SU-DHL-6 (cell line): ENCODE results near the gene CRYBB1.

ENCODE experiments used
- H2AFZ ChIP-seq: fragments of 200-600 bp; sonication (generic); 2 replicates; pipeline ENCODE4 v1.6.1; 2014; ENCODE audit warnings: low read depth, mild to moderate bottlenecking, moderate library complexity, mixed read lengths, antibody characterized with exemption, low read length; ENCODE audit not compliant: severe bottlenecking
- H3F3A ChIP-seq: fragments of 200-600 bp; shearing (Covaris generic); 2 replicates; pipeline ENCODE4 v1.6.0; 2016; ENCODE audit warnings: antibody characterized with exemption, mild to moderate bottlenecking; ENCODE audit not compliant: insufficient read depth
- H3K27ac ChIP-seq: fragments of 200-600 bp; sonication (generic); 2 replicates; pipeline ENCODE4 v1.5.1; 2016; ENCODE audit warnings: low read depth, mild to moderate bottlenecking, low read length, moderate library complexity, mixed read lengths
- H3K27me3 ChIP-seq: fragments of 200-600 bp; sonication (generic), shearing (Covaris generic); 2 replicates; pipeline ENCODE4 v1.6.0; 2014; ENCODE audit warnings: mild to moderate bottlenecking, low read length
- H3K36me3 ChIP-seq: fragments of 200-600 bp; sonication (generic); 2 replicates; pipeline ENCODE4 v1.6.1; 2014; ENCODE audit warnings: mild to moderate bottlenecking, low read length, mixed read lengths
- H3K4me2 ChIP-seq: fragments of 300-600, 200-600 bp; shearing (Covaris generic), sonication (generic); 2 replicates; pipeline ENCODE4 v1.6.0; 2014; ENCODE audit warnings: low read length, low read depth, mild to moderate bottlenecking; ENCODE audit not compliant: poor library complexity, severe bottlenecking
- H3K4me3 ChIP-seq: fragments of 200-600 bp; sonication (generic); 2 replicates; pipeline ENCODE4 v1.5.1; 2014; ENCODE audit warnings: antibody characterized with exemption, low read length, mild to moderate bottlenecking, mixed read lengths; ENCODE audit not compliant: insufficient read depth, poor library complexity, severe bottlenecking
- H3K79me2 ChIP-seq: fragments of 200-600 bp; sonication (generic); 2 replicates; pipeline ENCODE4 v1.6.1; 2014; ENCODE audit warnings: mild to moderate bottlenecking, low read length, moderate library complexity; ENCODE audit not compliant: insufficient read depth
- H3K9ac ChIP-seq: fragments of 200-600 bp; sonication (generic); 2 replicates; pipeline ENCODE4 v1.7.0; 2014; ENCODE audit warnings: mild to moderate bottlenecking, low read length
- H3K9me2 ChIP-seq: fragments of 200-600 bp; sonication (generic); replicated peaks from 2 replicates; pipeline ENCODE4 v1.6.1; 2014; ENCODE audit warnings: low read length; ENCODE audit not compliant: insufficient read depth
- H3K9me3 ChIP-seq: fragments of 200-600 bp; sonication (generic); 2 replicates; pipeline ENCODE4 v1.6.1; 2014; ENCODE audit warnings: low read length, mixed read lengths; ENCODE audit not compliant: insufficient read depth
- H4K20me1 ChIP-seq: fragments of 200-600 bp; sonication (generic); 2 replicates; pipeline ENCODE4 v1.6.1; 2014; ENCODE audit warnings: low read depth, mild to moderate bottlenecking, antibody characterized with exemption, low read length, moderate library complexity, mixed read lengths
- EZH2phosphoT487 ChIP-seq: fragments of 200-600 bp; sonication (generic), shearing (Covaris generic); conservative IDR thresholded peaks from 2 replicates; pipeline ENCODE4 v1.6.1; 2018; ENCODE audit warnings: mild to moderate bottlenecking, antibody characterized with exemption, low read length, moderate library complexity, mixed read lengths
- TF ChIP-seq, protein P1 (sequence below): fragments of 200-600 bp; sonication (generic); IDR thresholded peaks from one replicate; pipeline ENCODE4 v1.5.1; 2017; ENCODE audit warnings: antibody characterized with exemption, mild to moderate bottlenecking, low read length, moderate library complexity; ENCODE audit not compliant: insufficient read depth, poor library complexity, severe bottlenecking

CRYBB1 gene

DNA sequence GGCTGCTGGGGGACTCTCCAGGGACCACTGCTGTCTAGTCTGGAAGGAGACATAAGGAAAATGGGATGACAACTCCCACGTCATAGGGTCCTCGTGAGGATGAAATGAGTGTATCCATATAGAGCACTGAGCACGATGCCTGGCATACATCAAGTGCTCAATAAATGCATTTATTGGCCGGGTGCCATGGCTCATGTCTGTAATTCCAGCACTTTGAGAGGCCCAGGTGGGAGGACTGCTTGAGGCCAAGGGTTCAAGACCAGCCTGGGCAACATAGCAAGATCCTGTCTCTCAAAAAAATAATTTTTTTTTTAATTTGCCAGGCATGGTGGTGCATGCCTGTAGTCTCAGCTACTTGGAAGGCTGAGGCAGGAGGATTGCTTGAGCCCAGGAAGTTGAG is 15.7 kb downstream of the CRYBB1 start:
- Histone ChIP-seq H3K79me2 (no peaks in the 10 kb centered on the region), H3K27ac (no peak overlapping the region), H3K4me3 (no peak overlapping the region), H3K27me3 (no peaks in the 10 kb centered on the region), H3K9ac (no peak overlapping the region), H3K9me2 (no peaks in the 10 kb centered on the region), H3K36me3 (no peaks in the 10 kb centered on the region), H3K9me3 (no peaks in the 10 kb centered on the region), H3F3A (no peaks in the 10 kb centered on the region), H2AFZ (no peak overlapping the region), H4K20me1 (no peaks in the 10 kb centered on the region), H3K4me2 (no peak overlapping the region)
- TF ChIP-seq, protein P1, sequence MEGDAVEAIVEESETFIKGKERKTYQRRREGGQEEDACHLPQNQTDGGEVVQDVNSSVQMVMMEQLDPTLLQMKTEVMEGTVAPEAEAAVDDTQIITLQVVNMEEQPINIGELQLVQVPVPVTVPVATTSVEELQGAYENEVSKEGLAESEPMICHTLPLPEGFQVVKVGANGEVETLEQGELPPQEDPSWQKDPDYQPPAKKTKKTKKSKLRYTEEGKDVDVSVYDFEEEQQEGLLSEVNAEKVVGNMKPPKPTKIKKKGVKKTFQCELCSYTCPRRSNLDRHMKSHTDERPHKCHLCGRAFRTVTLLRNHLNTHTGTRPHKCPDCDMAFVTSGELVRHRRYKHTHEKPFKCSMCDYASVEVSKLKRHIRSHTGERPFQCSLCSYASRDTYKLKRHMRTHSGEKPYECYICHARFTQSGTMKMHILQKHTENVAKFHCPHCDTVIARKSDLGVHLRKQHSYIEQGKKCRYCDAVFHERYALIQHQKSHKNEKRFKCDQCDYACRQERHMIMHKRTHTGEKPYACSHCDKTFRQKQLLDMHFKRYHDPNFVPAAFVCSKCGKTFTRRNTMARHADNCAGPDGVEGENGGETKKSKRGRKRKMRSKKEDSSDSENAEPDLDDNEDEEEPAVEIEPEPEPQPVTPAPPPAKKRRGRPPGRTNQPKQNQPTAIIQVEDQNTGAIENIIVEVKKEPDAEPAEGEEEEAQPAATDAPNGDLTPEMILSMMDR = no peak
- no peak for TF ChIP-seq EZH2phosphoT487

DNA sequence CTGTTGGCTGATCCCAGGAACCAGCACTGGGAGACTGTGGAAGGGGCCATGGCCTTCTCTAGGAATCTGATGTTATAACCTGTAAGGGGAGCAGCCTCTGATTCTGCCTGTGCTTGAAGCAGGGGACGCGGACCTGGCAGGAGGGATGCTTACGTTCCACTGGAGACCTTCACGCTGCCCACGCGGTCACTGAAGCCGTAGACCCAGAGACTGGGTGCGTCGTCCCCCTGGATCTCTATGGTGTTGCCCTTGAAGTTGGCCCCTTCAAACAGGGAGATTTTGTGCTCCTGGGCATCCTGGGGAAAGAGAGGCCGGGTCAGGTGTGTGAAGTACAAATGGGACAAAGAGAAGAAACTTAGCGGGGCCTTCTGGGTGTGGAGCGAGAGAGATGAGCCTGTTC is 16.1 kb downstream of the CRYBB1 start:
- Histone ChIP-seq H3F3A (no peaks in the 10 kb centered on the region), H3K4me2 (no peak overlapping the region), H3K4me3 (no peak overlapping the region), H2AFZ (no peak overlapping the region), H3K9me3 (no peaks in the 10 kb centered on the region), H3K27me3 (no peaks in the 10 kb centered on the region), H3K9ac (no peak overlapping the region), H3K9me2 (no peaks in the 10 kb centered on the region), H3K36me3 (no peaks in the 10 kb centered on the region), H3K27ac (no peak overlapping the region), H4K20me1 (no peaks in the 10 kb centered on the region), H3K79me2 (no peaks in the 10 kb centered on the region)
- TF ChIP-seq EZH2phosphoT487 = no peak
- TF ChIP-seq, protein P1 = no peak

DNA sequence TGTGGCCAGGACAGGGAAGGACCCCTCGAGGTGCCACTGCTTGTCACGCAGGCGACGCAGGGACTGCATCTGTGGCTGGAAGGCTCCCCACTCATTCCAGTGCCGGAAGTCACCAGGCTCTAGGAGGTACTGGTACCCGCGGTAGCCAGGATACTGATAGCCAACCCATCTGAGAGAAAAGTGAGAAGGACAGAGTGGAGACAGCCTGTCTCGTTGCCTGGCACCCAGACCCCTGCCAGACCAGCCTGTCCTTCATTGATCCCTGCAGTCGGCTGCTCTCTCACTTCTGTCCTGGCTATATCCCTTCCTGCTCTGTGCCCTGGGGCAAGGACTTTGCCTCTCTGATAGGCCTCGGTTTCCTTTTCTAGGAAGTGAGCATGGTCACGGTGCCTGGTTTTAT is 18.3 kb downstream of the CRYBB1 start:
- no peak for TF ChIP-seq EZH2phosphoT487
- TF ChIP-seq, protein P1 = no peak
- no peaks in the 10 kb centered on the region for H3K9me3 ChIP-seq
- H3K9ac ChIP-seq = no peak overlapping the region
- H3F3A ChIP-seq = no peaks in the 10 kb centered on the region
- no peak overlapping the region for H3K27ac ChIP-seq
- no peaks in the 10 kb centered on the region for H3K79me2 ChIP-seq
- no peaks in the 10 kb centered on the region for H3K27me3 ChIP-seq
- H2AFZ ChIP-seq = no peak overlapping the region
- no peaks in the 10 kb centered on the region for H4K20me1 ChIP-seq
- no peaks in the 10 kb centered on the region for H3K36me3 ChIP-seq
- no peak overlapping the region for H3K4me2 ChIP-seq
- H3K4me3 ChIP-seq = no peak overlapping the region
- H3K9me2 ChIP-seq = no peaks in the 10 kb centered on the region

DNA sequence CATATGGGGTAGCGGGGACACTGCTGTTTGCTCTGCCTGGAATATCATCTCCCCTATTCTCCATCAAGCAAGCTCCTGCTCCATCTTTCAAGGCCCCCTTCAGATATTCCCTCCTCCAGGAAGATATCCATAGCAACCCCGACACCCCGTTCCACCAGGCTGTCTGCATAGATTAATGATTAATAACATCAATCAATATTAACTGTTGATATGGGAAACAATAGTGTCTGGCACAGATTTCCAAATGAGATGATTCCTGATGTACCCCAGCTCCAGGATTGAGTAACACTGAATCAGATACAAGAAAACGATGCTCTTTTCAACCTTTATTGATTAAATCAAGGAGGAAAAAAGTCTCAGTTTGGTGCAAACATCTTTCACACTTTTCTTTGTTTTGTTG is 20.3 kb downstream of the CRYBB1 start:
- Histone ChIP-seq H3K9ac (no peak overlapping the region), H3K79me2 (no peaks in the 10 kb centered on the region), H3F3A (no peaks in the 10 kb centered on the region), H3K4me3 (no peak overlapping the region), H3K36me3 (no peaks in the 10 kb centered on the region), H3K27ac (no peak overlapping the region), H2AFZ (no peak overlapping the region), H3K4me2 (no peak overlapping the region), H3K27me3 (no peaks in the 10 kb centered on the region), H3K9me3 (no peaks in the 10 kb centered on the region), H4K20me1 (no peaks in the 10 kb centered on the region), H3K9me2 (no peaks in the 10 kb centered on the region)
- TF ChIP-seq, protein P1 = no peak
- TF ChIP-seq EZH2phosphoT487 = no peak
